Immature natural killer cell (primary cell): ENCODE data around the gene CEP112. TPM values are rescaled to one million over a fixed set of nuclear protein-coding genes. Genes with fewer than 3 reads are reported as not detected.

ENCODE experiments used
- DNase-seq, 3 donors: peaks; one replicate each; pipeline ENCODE4 v3.0.0; 2022; ENCODE audit warnings: mixed read lengths in 1 of 3
- H3K27ac Mint-ChIP-seq, 6 donors: one replicate each; pipeline ENCODE4 v1.8.0; 2020; ENCODE audit warnings: mixed read lengths in 6 of 6, mild to moderate bottlenecking in 5 of 6, inconsistent platforms in 4 of 6, moderate library complexity in 3 of 6
- H3K27me3 Mint-ChIP-seq, 3 donors: one replicate each; pipeline ENCODE4 v1.8.0; 2020 to 2021; ENCODE audit warnings: low read depth in 3 of 3, mild to moderate bottlenecking in 3 of 3, mixed read lengths in 3 of 3, moderate library complexity in 3 of 3, inconsistent platforms in 1 of 3
- H3K36me3 Mint-ChIP-seq, 3 donors: one replicate each; pipeline ENCODE4 v1.8.0; 2020; ENCODE audit warnings: mixed read lengths in 3 of 3, inconsistent platforms in 2 of 3, mild to moderate bottlenecking in 2 of 3
- H3K4me1 Mint-ChIP-seq, 2 donors: one replicate each; pipeline ENCODE4 v1.8.0; 2020; ENCODE audit warnings: inconsistent platforms in 2 of 2, mild to moderate bottlenecking in 2 of 2, mixed read lengths in 2 of 2, moderate library complexity in 1 of 2
- H3K4me3 Mint-ChIP-seq, 5 donors: one replicate each; pipeline ENCODE4 v1.8.0; 2020; ENCODE audit warnings: mild to moderate bottlenecking in 5 of 5, mixed read lengths in 5 of 5, inconsistent platforms in 3 of 5, moderate library complexity in 3 of 5
- H3K9me3 Mint-ChIP-seq, 6 donors: one replicate each; pipeline ENCODE4 v1.8.0; 2020; ENCODE audit warnings: mild to moderate bottlenecking in 6 of 6, mixed read lengths in 6 of 6, inconsistent platforms in 4 of 6, moderate library complexity in 3 of 6
- polyA plus RNA-seq, 3 donors: library from polyadenylated mRNA; unstranded; fragments of 300-500 nt; fragmentation: Illumina TruSeq; gene quantifications; one replicate each; pipeline ENCODE4 v1.2.3, GENCODE V29; 2021

Gene CEP112
- polyA plus RNA-seq, 3 donors from 2014 or later = 0.13 to 0.25 TPM; not detected in 1

GRCh38 chr17:65902155-65902554 lies 289.8 kb downstream of the CEP112 start:
- H3K4me1 Mint-ChIP-seq = no peaks in the 10 kb centered on the region
- peaks cover 0 to 3% (median 3%) of the 10 kb centered on the region in 3 donors for H3K27me3 Mint-ChIP-seq
- DNase-seq = no peak
- no peaks in the 10 kb centered on the region for H3K9me3 Mint-ChIP-seq
- no peak overlapping the region for H3K27ac Mint-ChIP-seq
- H3K36me3 Mint-ChIP-seq = no peaks in the 10 kb centered on the region
- no peak overlapping the region for H3K4me3 Mint-ChIP-seq

GRCh38 chr17:65901394-65901793 lies 290.5 kb downstream of the CEP112 start:
- H3K9me3 Mint-ChIP-seq = no peaks in the 10 kb centered on the region
- H3K4me1 Mint-ChIP-seq = no peaks in the 10 kb centered on the region
- peaks cover 0 to 6% (median 3%) of the 10 kb centered on the region in 3 donors for H3K27me3 Mint-ChIP-seq
- H3K36me3 Mint-ChIP-seq = no peaks in the 10 kb centered on the region
- no peak for DNase-seq
- H3K27ac Mint-ChIP-seq = no peak overlapping the region
- H3K4me3 Mint-ChIP-seq = no peak overlapping the region

- Mint-ChIP-seq H3K36me3 (no peaks in the 10 kb centered on the region), H3K27ac (no peak overlapping the region), H3K4me1 (no peaks in the 10 kb centered on the region), H3K4me3 (no peak overlapping the region), H3K27me3 (peaks cover 0 to 6% (median 3%) of the 10 kb centered on the region in 3 donors), H3K9me3 (no peaks in the 10 kb centered on the region)
- DNase-seq = no peak
Measured at GRCh38 chr17:65900216-65900615, 291.7 kb downstream of the CEP112 start.

- Mint-ChIP-seq H3K9me3 (no peaks in the 10 kb centered on the region), H3K36me3 (no peaks in the 10 kb centered on the region), H3K27ac (no peak overlapping the region), H3K27me3 (peaks cover 1 to 8% (median 1%) of the 10 kb centered on the region in 3 donors), H3K4me3 (no peak overlapping the region), H3K4me1 (no peaks in the 10 kb centered on the region)
- no peak for DNase-seq
Measured at GRCh38 chr17:65898651-65899050, 293.3 kb downstream of the CEP112 start.

- no peaks in the 10 kb centered on the region for H3K9me3 Mint-ChIP-seq
- H3K4me3 Mint-ChIP-seq = no peak overlapping the region
- H3K36me3 Mint-ChIP-seq = no peaks in the 10 kb centered on the region
- no peaks in the 10 kb centered on the region for H3K4me1 Mint-ChIP-seq
- H3K27ac Mint-ChIP-seq = no peak overlapping the region
- no peak for DNase-seq
- peaks cover 0 to 5% (median 1%) of the 10 kb centered on the region in 3 donors for H3K27me3 Mint-ChIP-seq
Measured at GRCh38 chr17:65896889-65897288, 295.0 kb downstream of the CEP112 start.

- no peak overlapping the region for H3K4me3 Mint-ChIP-seq
Measured at GRCh38 chr17:65895969-65896368, 296.0 kb downstream of the CEP112 start.

GRCh38 chr17:65893692-65894279 lies 298.1 kb downstream of the CEP112 start:
- Mint-ChIP-seq H3K4me1 (no peaks in the 10 kb centered on the region), H3K4me3 (no peak overlapping the region), H3K27ac (no peak overlapping the region), H3K9me3 (peaks cover 0 to 4% (median 0%) of the 10 kb centered on the region in 6 donors), H3K36me3 (no peaks in the 10 kb centered on the region), H3K27me3 (peaks cover 1 to 5% (median 3%) of the 10 kb centered on the region in 3 donors)
- no peak for DNase-seq

More at GRCh38 chr17:65895969-65896368, 296.0 kb downstream of the CEP112 start:
- DNase-seq = no peak
- Mint-ChIP-seq H3K9me3 (peaks cover 0 to 1% (median 0%) of the 10 kb centered on the region in 6 donors), H3K27me3 (peaks cover 1 to 5% (median 3%) of the 10 kb centered on the region in 3 donors), H3K36me3 (no peaks in the 10 kb centered on the region), H3K27ac (no peak overlapping the region), H3K4me1 (no peaks in the 10 kb centered on the region)

- Mint-ChIP-seq H3K27ac (no peak overlapping the region), H3K27me3 (peaks cover 1 to 5% (median 3%) of the 10 kb centered on the region in 3 donors), H3K4me1 (no peaks in the 10 kb centered on the region), H3K9me3 (peaks cover 0 to 4% (median 0%) of the 10 kb centered on the region in 6 donors), H3K36me3 (no peaks in the 10 kb centered on the region), H3K4me3 (no peak overlapping the region)
- no peak for DNase-seq
Measured at GRCh38 chr17:65892912-65893377, 299.0 kb downstream of the CEP112 start.

GRCh38 chr17:65891231-65891735 lies 300.6 kb downstream of the CEP112 start:
- peaks cover 0 to 4% (median 0%) of the 10 kb centered on the region in 6 donors for H3K9me3 Mint-ChIP-seq
- no peak overlapping the region for H3K4me3 Mint-ChIP-seq
- no peaks in the 10 kb centered on the region for H3K36me3 Mint-ChIP-seq
- no peak for DNase-seq
- no peak overlapping the region for H3K27ac Mint-ChIP-seq
- H3K27me3 Mint-ChIP-seq = peaks cover 2 to 4% (median 3%) of the 10 kb centered on the region in 3 donors
- H3K4me1 Mint-ChIP-seq = no peaks in the 10 kb centered on the region

- no peak overlapping the region for H3K4me3 Mint-ChIP-seq
- no peak overlapping the region for H3K27ac Mint-ChIP-seq
- no peaks in the 10 kb centered on the region for H3K36me3 Mint-ChIP-seq
- DNase-seq = no peak
- H3K9me3 Mint-ChIP-seq = peaks cover 0 to 5% (median 0%) of the 10 kb centered on the region in 6 donors
- H3K27me3 Mint-ChIP-seq = peaks cover 0 to 3% (median 2%) of the 10 kb centered on the region in 3 donors
- H3K4me1 Mint-ChIP-seq = no peaks in the 10 kb centered on the region
Measured at GRCh38 chr17:65888649-65889048, 303.3 kb downstream of the CEP112 start.

GRCh38 chr17:65886315-65887245 lies 305.4 kb downstream of the CEP112 start:
- Mint-ChIP-seq H3K36me3 (no peaks in the 10 kb centered on the region), H3K4me3 (no peak overlapping the region), H3K27me3 (peaks cover 0 to 2% (median 2%) of the 10 kb centered on the region in 3 donors), H3K4me1 (no peaks in the 10 kb centered on the region), H3K9me3 (peaks cover 0 to 5% (median 0%) of the 10 kb centered on the region in 6 donors), H3K27ac (no peak overlapping the region)
- no peak for DNase-seq

- H3K27ac Mint-ChIP-seq = no peak overlapping the region
- no peaks in the 10 kb centered on the region for H3K36me3 Mint-ChIP-seq
- H3K4me3 Mint-ChIP-seq = no peak overlapping the region
- H3K27me3 Mint-ChIP-seq = peaks cover 2 to 4% (median 2%) of the 10 kb centered on the region in 3 donors
- peaks cover 0 to 4% (median 0%) of the 10 kb centered on the region in 6 donors for H3K9me3 Mint-ChIP-seq
- no peaks in the 10 kb centered on the region for H3K4me1 Mint-ChIP-seq
- no peak for DNase-seq
Measured at GRCh38 chr17:65885541-65886312, 306.2 kb downstream of the CEP112 start.

GRCh38 chr17:65876985-65877384 lies 314.9 kb downstream of the CEP112 start:
- no peaks in the 10 kb centered on the region for H3K36me3 Mint-ChIP-seq
- no peak overlapping the region for H3K4me3 Mint-ChIP-seq
- peaks cover 2 to 11% (median 4%) of the 10 kb centered on the region in 3 donors for H3K27me3 Mint-ChIP-seq
- no peak for DNase-seq
- no peaks in the 10 kb centered on the region for H3K4me1 Mint-ChIP-seq
- H3K9me3 Mint-ChIP-seq = peaks cover 0 to 7% (median 0%) of the 10 kb centered on the region in 6 donors
- H3K27ac Mint-ChIP-seq = no peak overlapping the region
